Skin epidermis (tissue), 12 donors: ENCODE measurements around the gene ATP8B4.

ENCODE experiments used
- H3K27ac ChIP-seq, 21 experiments: fragments of 200-600 bp; sonication (generic) in 11 of 21; one replicate each; pipeline ENCODE4 v1.5.0; 2020; ENCODE audit warnings: mild to moderate bottlenecking in 3 of 21, inconsistent platforms in 2 of 21, moderate library complexity in 2 of 21
- H3K4me3 ChIP-seq, 7 experiments: fragments of 200-600 bp; sonication (generic) in 2 of 7; one replicate each; pipeline ENCODE4 v1.5.0; 2020; ENCODE audit warnings: inconsistent platforms in 2 of 7, mild to moderate bottlenecking in 2 of 7, moderate library complexity in 1 of 7

The ATP8B4 gene

DNA sequence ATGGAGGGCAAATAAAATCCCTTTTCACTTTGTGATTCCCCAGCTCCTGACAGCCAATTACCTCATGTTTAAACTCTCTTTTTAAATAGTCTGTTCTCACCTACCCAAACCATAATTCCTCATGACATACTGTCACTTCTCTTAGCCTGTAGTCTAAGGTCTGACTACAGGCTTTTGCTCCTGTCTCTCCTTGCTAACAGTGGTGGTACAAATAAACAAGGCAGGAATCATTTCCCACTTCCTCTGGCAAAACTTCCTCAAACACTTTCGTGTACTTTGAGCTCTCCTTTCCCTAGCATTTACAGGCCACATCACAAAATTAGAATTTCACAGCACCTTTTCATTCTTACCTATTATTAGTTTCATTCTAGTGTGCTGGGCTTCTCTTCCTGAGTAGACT is 51.8 kb downstream of the ATP8B4 start:
- H3K27ac ChIP-seq: peak overlapping the region in 1 of 21 experiments; percentile 40
- no peak overlapping the region for H3K4me3 ChIP-seq

DNA sequence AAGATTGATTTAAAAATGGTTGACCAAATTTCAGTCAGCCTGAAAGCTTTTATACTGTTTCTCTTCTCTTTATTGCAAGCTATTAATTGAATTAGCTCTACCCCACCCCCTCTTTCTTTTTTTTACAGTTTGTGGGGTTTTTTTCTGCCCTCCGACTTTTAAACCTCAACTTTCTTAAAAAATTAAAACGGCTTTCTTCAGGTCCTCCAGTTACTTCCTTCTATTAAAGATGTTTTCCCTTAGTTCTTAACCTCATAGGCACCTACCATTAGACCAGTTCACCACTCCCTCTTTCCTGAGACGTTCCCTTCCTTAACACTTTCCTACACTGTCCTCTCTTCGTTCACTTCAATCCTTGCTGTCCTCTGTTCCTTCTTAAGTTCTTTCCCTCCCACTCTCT is 52.4 kb downstream of the ATP8B4 start:
- H3K4me3 ChIP-seq: no peak overlapping the region
- H3K27ac ChIP-seq: peak overlapping the region in 2 of 21 experiments; percentile 14 to 40

DNA sequence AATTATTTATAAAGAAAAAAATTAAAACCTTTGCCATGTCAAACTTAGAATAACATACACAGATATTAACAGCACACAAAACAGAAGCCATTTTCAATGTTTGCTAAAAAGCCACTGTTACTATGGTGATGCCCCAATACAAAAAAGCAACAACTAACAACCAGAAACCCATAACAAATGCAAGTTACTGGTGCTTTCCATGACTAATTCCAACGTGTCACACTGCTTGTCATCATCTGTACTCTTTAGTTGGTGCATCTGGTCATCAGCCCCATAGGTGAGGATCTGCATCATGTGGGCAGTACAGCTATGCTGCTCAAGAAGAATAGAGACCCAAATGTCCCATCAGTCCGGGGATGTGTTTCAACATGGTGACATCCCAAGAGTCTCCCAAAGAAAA is 52.8 kb downstream of the ATP8B4 start:
- Histone ChIP-seq H3K4me3 (no peak overlapping the region), H3K27ac (peak overlapping the region in 1 of 21 experiments; percentile 40)

DNA sequence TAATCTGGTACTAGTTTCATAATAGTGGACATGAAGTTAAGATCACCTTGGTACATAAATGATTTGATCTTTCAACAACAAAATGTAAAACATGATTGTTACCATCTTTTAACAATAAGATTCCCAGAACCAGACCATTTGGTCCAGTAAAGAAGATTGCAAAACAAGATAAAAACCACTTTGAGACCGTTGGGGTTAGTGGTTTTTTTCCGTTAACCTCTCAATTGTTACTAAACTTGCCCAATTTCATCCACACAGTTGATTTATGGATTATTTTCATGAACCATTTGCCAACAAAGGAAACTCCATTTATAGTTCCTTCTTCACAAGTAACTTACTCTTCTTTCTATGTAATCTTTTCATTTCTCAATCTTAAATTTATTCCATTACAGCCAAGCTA is 53.8 kb downstream of the ATP8B4 start:
- Histone ChIP-seq H3K27ac (no peak overlapping the region), H3K4me3 (no peak overlapping the region)

DNA sequence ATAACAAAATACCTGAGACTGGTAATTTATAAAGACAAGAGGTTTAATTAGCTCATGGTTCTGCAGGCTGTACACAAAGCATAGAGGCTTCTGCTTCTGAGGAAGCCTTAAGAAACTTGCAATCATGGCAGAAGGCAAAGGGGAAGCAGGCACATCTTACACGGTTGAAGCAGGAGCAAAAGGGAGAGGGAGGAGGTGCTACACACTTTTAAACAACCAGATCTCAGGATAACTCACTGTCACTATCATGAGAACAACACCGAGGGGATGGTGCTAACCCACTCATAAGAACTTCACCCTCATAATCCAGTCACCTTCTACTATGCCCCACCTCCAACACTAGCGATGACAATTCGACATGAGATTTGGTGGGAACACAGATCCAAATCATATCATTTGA is 54.4 kb downstream of the ATP8B4 start:
- Histone ChIP-seq H3K27ac (no peak overlapping the region), H3K4me3 (no peak overlapping the region)

DNA sequence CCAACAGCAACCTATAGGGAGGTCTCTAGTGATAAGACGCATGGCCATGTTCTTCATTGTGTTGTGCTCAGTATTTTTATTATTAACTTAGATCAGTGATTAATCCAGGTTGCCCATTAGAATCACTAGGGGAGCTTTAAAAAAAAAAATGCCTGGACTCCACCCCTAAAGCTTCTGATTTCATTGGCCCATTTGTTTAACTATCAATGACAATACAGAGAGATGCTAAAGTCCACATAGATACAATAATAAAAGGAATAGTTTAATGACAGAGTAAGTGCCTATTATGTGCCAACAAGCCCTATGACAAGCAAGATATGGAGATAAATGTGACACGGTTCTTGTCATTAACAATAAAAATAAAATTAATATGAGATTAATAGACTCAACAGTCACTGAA is 55.8 kb downstream of the ATP8B4 start:
- no peak overlapping the region for H3K27ac ChIP-seq

DNA sequence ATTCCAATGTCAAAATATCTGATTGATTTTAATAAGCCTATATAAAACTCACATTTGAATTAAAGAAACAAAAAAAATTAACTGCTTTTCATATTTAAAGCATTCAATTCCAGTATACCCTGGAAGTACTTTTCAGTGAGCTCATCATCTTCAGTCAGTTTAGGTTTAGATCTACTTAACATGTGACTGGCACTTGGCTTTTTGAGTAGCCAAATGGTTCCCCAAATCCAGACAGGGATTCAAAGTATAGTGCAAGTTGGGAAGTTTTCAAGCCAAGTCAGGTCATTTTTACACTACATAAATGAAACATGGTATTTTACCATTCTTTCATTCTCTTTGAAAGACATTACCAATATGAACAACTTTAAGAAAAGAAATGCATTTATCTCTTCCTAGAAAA is 57.5 kb downstream of the ATP8B4 start:
- no peak overlapping the region for H3K4me3 ChIP-seq
- H3K27ac ChIP-seq: no peak overlapping the region

More for the DNA sequence above, 55.8 kb downstream of the ATP8B4 start:
- H3K4me3 ChIP-seq: no peak overlapping the region

DNA sequence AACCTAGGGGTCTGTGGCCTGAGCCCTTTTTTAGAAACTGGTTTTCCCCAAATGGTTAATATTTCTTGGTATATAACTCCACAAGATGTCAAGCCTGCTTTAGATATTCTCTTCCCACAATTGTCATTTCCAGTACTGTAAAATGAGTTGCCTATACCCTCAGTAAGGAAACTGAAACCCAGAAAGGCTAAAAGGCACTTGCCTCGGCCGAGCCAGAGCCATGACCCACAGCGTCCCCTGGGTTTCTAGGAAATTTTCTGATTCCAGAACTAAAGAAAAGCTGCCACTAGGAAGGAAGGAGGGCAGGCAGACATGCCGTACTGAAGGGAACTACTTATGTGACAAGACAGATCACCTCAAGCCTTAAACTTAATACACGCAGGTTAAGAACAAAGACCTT is 59.1 kb downstream of the ATP8B4 start:
- no peak overlapping the region for H3K4me3 ChIP-seq
- H3K27ac ChIP-seq: peak overlapping the region in 6 of 21 experiments; percentile 16 to 60 (median 41)

DNA sequence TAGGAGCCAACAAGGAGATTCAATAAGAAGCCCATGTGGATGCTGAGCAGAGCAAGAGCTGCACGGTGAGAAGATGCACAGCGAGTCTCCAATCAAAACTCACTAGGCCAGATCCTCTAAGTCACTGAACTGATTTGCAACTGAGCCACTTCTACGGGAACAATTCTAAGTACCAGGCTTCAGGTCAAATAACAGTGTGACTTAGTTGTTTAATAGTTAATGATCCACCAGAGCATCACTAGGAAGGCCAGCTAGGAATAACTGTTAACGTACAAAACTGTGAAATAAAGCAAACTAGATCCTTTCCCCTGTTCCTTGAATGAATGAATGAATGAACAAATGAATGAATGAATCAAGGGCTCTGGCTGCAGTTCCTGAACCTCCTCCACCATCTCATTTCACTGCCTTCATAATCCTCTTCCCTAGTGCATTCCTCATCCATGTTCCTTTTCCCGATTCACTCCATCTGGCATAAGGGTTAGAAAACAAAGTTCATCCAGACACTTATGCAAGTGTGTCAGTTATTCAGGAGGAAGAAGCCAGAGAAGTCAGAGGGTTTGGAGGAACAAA is 59.7 kb downstream of the ATP8B4 start:
- peak overlapping the region in 5 of 21 experiments; percentile 33 to 60 (median 42) for H3K27ac ChIP-seq
- H3K4me3 ChIP-seq: no peak overlapping the region

DNA sequence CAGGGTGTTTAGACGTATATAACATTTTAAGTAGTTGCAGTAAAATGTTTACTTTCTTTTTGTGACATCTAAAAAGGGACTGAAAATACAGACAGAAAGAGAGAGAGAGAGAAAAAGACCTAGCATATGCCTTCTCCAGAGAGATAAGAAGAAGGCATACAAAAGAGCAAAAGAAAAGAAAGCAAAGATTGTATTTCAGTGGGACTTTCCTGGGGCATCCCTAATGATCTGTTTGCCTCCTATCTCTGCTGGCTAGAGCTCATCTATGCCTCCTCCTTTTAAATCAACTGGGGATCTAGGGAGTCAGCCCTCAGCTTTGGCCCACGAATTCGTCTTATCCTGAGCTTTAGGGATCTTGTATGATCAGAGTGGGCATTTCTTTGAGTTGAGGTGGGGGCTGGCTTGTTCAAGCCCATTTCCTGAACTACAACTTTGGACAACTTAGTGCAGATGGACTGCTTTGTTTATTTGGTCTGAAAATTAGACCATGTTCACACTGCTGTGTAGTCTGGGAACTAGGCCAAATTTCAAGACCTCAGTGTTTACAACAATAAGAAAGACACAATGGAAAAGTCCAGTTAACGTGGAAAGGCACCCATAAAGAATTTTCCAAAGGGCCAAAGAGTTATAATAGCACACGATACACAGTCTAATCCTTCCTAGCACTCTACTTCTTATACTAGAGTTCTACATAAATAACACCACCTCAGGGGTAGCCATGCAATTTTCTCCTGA is 61.0 kb downstream of the ATP8B4 start:
- no peak overlapping the region for H3K4me3 ChIP-seq
- peak overlapping the region in 5 of 21 experiments; percentile 14 to 73 (median 54) for H3K27ac ChIP-seq

DNA sequence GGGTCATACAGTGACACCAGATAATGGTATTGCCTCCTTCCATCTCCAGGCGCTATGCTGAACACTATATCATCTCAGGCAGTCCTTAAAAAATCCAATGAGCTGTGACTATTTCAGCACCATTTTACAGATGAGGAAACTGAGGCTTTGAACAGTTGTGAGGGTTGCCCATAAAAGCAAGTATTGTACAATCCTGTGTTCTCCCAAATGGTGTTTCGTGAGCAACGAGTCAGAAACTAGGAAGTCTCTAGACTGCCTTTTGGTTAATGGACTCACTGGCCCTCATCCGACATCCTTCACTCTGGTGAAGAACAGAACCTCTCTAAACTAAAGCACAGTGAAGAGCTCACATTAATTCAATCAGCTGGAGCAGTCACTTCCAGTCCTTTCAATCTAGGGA is 61.8 kb downstream of the ATP8B4 start:
- Histone ChIP-seq H3K27ac (peak overlapping the region in 4 of 21 experiments; percentile 14 to 73 (median 58)), H3K4me3 (no peak overlapping the region)

DNA sequence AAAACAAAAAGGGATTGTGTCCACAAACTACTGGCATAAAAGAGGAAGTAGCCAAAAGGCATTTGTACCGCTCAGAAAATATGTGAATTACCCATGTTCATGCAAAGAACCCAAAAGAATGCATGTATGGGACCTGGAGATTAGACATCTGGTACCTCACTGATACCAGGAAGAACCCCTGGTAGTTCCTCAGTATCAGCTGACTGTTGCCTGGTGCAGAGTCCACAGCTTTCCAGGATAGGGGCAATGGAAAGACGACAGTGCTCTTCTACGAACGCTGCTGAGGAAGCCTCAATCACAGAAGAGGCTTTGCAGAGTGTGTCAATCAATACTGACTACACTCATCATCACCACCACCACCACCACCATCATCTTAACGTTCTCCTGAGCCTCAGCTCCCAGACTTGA is 63.3 kb downstream of the ATP8B4 start:
- Histone ChIP-seq H3K27ac (peak overlapping the region in 14 of 21 experiments; percentile 1 to 82 (median 35)), H3K4me3 (no peak overlapping the region)

DNA sequence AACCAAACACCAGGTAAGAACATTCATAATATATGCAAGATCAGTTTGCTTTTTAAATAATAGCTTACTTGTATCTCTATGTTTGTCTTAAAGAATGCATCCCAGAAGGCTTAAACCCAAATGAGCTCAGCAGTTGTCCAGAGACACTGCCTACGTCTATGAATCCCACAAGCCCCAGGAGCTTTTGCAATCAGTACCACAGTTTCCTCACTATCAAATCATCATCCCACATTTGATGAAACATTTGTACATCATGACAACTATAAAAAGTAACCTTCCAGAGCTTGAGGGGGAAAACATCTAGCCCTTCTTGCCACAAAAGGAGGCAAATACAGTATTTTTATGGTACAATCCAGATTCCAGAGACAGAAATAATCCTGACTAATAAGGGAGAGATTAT is 63.7 kb downstream of the ATP8B4 start:
- Histone ChIP-seq H3K4me3 (no peak overlapping the region), H3K27ac (peak overlapping the region in 14 of 21 experiments; percentile 1 to 82 (median 40))

DNA sequence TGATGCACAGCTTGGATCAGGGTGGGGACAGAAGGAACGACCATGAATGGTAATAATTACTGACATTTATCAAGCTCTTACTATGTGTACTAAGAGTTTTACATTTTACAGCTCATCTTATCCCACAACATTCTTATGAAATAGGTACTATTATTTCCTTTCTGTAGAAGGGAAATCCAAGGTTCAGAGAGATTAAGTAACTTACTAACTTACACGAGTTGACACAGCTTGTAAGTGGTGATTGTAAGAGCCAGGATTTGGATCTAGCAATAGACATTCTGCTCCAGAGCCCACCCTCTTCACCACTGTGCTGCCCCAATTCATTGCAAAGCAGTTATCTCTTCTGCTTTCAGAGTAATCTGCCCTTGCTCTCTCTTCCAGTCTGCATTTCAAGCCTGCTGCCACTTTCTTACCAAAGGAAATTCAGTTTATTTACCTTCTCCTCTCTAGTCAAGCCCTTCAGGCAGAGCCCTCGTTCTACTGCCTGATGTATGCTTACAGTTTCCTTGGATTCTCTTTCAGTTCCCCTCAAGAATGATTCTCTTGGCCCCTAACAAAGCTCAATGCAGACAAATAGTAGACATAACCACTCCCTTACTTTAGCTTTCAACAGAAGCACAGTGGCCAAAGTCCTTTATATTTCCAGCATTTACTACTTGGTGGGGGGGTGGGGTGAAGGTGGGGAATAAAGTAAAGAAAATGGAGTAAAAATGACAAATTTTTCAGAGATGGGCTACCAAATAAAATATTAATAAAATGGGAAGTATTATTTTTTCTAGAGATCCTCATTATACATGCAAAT is 65.8 kb downstream of the ATP8B4 start:
- Histone ChIP-seq H3K27ac (peak overlapping the region in 2 of 21 experiments; percentile 47 to 82), H3K4me3 (no peak overlapping the region)

DNA sequence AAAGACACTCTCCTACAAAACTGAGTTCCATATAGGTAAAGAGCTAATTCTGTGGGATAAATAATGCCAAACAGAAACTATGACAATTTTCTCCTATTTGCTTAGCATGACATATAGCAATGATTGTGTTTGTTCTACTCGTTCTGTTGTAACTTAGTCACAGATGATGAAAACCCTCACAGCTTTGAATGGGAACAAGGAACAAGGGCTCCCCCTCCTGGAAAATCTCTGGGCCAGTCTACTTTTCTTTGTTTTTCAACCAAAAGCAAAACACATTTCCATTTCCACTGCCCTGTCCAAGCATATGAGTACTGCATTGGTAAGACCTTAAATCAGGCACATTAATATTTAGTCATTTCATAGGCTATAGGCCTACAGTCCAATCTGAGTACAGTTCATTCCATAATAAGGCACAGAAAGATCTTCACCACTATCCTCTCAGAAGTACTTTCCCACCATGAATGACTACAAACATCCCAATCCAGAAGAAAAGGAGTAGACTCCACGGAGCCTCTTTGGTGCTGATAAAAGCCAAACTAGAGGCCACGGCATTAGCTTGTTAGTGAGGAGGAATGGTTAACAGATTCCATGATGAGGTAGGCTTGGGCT is 67.1 kb downstream of the ATP8B4 start:
- H3K4me3 ChIP-seq: no peak overlapping the region
- peak overlapping the region in 5 of 21 experiments; percentile 12 to 82 (median 25) for H3K27ac ChIP-seq

DNA sequence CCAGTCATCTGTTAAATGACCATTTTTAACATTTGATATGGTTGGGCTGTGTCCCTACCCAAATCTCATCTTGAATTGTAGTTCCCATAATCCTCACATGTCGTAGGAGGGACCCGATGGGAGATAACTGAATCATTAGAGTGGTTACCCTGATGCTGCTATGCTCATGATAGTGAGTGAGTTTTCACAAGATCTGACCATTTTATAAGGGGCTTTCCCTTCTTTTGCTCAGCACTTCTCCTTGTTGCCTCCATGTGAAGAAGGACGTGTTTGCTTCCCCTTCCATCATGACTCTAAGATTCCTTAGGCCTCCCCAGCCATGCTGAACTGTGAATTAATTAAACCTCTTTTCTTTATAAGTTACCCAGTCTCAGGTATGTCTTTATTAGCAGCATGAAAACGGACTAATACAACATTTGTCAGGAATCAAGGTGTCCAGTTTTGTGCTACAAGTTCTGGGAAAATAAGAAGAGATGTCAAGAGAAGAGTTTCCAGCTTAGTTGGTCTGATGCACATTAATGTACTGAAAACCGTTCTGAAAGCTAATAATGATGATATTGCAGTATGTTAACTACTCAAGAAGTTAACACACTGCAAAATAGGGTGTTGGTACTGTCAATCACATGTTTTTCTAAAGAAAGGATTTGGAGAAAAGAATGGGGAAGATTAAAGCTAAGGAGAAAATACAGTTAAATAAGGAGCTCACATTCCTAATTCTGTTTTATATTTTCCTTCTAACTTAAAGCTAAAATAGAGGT is 67.9 kb downstream of the ATP8B4 start:
- Histone ChIP-seq H3K27ac (peak overlapping the region in 1 of 21 experiments; percentile 23), H3K4me3 (no peak overlapping the region)

DNA sequence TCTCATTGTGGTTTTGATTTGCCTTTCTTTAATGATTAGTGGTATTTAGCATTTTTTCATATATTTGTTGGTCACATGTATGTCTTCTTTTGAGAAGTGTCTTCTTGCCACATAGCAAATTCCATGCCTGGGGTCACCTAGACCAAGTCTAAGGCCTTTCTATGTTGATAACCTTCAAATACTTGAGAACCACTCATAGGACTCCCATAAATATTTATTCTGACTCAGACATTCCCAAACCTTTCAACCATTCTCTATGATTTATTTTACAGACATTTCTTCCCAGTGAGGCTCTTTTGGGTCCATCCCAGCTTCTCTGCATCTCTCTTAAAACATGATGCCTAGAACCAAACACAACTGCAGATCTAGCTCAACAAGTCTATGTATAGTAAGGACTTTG is 69.2 kb downstream of the ATP8B4 start:
- H3K4me3 ChIP-seq: no peak overlapping the region
- no peak overlapping the region for H3K27ac ChIP-seq

DNA sequence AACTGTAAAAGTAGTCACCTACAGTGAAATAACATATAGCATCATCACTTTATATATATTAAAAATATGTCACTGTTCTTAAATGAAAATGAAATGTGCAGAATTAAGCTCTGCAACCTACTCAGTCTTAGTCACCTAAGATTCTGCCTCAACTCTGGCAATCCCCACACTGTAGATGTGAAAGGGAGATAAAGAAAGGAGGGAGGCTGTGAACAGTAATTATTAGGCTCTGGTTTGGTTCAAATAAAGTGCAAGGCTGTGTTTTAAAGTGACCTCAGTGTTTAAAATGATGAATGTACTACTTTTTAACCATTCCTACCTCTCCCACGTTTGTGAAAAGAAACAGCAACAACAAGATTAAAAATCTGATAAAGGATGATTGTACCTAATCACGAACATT is 72.2 kb downstream of the ATP8B4 start:
- Histone ChIP-seq H3K27ac (no peak overlapping the region), H3K4me3 (no peak overlapping the region)

DNA sequence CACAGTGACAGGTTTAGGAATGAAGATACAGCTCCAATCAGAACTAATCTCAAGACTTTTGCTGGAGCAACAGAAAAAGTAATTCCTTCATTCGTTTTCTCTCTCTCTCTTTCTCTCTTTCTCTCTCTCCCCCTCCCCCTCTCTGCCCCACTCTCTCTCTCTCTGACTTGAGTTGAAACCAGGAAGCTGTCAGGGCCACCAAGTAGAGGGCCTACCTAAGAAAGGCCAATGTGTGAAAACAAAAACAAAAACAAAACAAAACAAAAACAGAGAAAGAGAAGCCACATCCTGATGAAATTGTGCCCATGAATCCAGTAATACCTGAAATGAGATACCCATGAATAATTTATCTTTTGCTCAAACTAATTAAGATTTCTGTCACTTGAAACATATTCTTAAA is 72.9 kb downstream of the ATP8B4 start:
- Histone ChIP-seq H3K27ac (no peak overlapping the region), H3K4me3 (no peak overlapping the region)

DNA sequence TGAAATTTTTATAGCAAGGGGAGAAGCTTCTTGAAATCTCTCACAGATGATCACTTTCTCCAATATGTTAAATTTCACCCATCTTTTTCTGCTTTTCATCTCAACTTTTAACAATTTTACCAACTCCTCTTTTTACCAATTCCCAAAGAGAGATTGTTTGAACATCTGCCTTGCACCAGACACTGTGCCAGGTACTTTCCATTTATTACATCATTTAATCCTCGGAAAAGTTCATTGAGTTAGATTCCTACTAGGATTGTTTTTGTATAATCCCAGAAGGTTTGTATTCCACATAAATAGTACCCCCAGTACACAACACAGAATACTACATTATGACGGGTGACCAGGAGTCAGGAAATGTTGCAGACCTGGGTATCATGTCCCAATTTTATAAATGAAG is 74.1 kb downstream of the ATP8B4 start:
- H3K4me3 ChIP-seq: no peak overlapping the region
- H3K27ac ChIP-seq: no peak overlapping the region
